ENCODE data around the gene FLRT1.

Gene FLRT1

GRCh38 chr11:64065712-64066111 lies 30.0 kb downstream of the FLRT1 start:
- no peak for DNase-seq (ENCODE audit: low spot score)

- DNase-seq (ENCODE audit: low spot score): no peak
These were observed 31.7 kb downstream of the FLRT1 start for GRCh38 chr11:64067230-64067993.

- no peak for DNase-seq (ENCODE audit: low spot score)
These were observed 33.1 kb downstream of the FLRT1 start for GRCh38 chr11:64068705-64069400.

- DNase-seq (ENCODE audit: low spot score): no peak
These were observed 33.9 kb downstream of the FLRT1 start for GRCh38 chr11:64069401-64070313.

- no peak for DNase-seq (ENCODE audit: low spot score)
These were observed 34.6 kb downstream of the FLRT1 start for GRCh38 chr11:64070314-64070681.

GRCh38 chr11:64071849-64072248 lies 36.1 kb downstream of the FLRT1 start:
- DNase-seq (ENCODE audit: low spot score): no peak

GRCh38 chr11:64072403-64072802 lies 36.7 kb downstream of the FLRT1 start:
- no peak for DNase-seq (ENCODE audit: low spot score)

- no peak for DNase-seq (ENCODE audit: low spot score)
These were observed 37.1 kb downstream of the FLRT1 start for GRCh38 chr11:64072871-64073270.

- no peak for DNase-seq (ENCODE audit: low spot score)
These were observed 37.8 kb downstream of the FLRT1 start for GRCh38 chr11:64073542-64073941.

GRCh38 chr11:64074239-64074638 lies 38.5 kb downstream of the FLRT1 start:
- no peak for DNase-seq (ENCODE audit: low spot score)

- no peak for DNase-seq (ENCODE audit: low spot score)
These were observed 41.0 kb downstream of the FLRT1 start for GRCh38 chr11:64076758-64077157.

GRCh38 chr11:64077607-64078006 lies 41.9 kb downstream of the FLRT1 start:
- no peak for DNase-seq (ENCODE audit: low spot score)

- DNase-seq (ENCODE audit: low spot score): no peak
These were observed 42.6 kb downstream of the FLRT1 start for GRCh38 chr11:64078284-64078683.

- DNase-seq (ENCODE audit: low spot score): no peak
These were observed 43.2 kb downstream of the FLRT1 start for GRCh38 chr11:64078905-64079304.

GRCh38 chr11:64080390-64080789 lies 44.7 kb downstream of the FLRT1 start:
- DNase-seq (ENCODE audit: low spot score): no peak

GRCh38 chr11:64081745-64082442 lies 46.2 kb downstream of the FLRT1 start:
- DNase-seq (ENCODE audit: low spot score): no peak

- no peak for DNase-seq (ENCODE audit: low spot score)
These were observed 47.8 kb downstream of the FLRT1 start for GRCh38 chr11:64083398-64084080.

GRCh38 chr11:64084146-64084950 lies 48.6 kb downstream of the FLRT1 start:
- DNase-seq (ENCODE audit: low spot score): no peak

GRCh38 chr11:64084951-64085710 lies 49.4 kb downstream of the FLRT1 start:
- DNase-seq (ENCODE audit: low spot score): no peak
